NCI-H510A (cell line): ENCODE measurements around the gene GPR55.
"Not testable (repeated sequence)": the region's sequence is repeated elsewhere in the genome, so short reads cannot be mapped to it uniquely, and the experiment has no call there.

Source experiments
- DNase-seq: peaks from one replicate; lab custom pipeline; 2025; lab: John Stamatoyannopoulos, UW

Gene GPR55

DNA sequence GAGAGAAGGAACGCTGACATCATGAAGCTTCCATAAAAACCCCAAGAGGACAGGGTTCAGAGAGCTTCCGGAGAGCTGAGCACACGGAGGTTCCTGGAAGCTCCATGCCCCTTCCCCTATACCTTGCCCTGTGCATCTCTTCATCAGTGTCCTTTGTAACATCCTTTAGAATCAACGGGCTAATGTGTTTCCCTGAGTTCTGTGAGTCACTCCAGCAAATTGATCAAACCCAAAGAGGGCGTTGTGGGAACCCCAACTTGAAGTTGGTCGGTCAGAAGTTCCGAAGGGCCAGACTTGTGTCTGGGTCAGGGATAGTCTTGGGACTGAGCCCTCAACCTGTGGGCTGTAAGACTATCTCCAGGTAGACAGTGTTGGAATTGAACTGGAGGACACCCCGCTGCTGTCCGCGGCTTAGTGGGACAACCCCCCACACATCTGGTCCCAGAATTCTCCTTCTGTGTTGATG lies 25.9 kb upstream of the GPR55 start:
- no peak for DNase-seq

DNA sequence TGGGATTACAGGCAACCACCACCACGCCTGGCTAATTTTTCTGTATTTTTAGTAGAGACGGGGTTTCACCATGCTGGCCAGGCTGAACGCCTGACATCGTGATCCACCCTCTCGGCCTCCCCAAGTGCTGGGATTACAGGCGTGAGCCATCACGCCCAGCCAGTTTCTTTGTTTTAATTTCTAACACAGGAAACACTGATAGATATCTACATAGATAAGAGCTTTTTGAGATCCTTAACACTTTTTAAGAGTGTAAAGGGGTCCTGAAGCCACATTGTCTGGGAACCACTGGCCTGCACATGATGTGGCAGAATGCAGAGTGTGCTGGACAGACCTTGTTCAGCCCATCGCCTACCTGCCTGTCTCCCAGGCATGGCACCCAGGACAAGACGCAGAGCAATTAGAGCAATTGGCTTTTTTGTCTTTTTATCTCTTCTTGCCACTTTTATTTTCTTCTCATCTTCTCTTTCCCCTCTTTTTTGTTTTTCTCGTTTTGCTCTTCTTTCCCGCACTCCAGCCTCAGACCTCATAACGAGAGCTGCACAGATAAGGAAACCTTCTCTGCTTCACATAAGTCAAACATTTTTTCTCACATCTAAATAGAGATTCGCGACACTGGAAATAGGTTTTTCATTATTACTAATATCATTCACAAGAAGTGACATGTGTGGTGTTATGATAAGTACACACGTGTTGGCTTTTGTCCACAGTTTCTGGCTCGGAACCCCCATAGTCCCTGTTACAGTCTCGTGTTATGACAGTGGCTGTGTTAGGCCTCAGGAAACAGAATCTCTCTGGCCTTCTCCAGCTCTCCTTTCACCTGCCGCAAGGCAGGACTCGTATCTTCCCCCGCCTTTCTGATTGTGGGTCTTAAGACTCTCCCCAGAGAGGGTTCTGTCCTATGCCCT lies 25.2 kb upstream of the GPR55 start:
- DNase-seq: no peak

DNA sequence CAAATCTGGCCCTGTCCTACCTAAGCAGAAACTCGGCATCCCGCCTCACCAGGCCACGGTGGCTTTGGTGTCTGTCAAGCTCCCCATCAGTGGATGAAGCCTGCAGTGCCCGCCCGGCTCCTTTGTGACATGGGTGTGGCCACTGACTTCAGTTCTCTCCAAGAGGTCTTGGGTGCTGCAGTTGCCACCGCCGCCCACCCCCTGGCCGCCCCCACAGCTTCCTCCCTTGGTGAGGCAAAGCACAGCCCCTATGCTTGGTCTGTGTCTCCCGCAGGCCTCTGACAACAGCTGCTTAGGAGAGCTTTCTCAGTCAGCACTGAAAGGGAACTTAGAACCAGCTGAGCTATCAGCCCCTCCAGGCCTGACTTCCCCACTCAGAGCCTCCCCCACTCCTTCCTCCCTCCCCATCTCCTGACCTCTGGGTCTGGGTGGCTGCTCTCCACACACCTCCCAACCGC lies 22.9 kb upstream of the GPR55 start:
- DNase-seq: no peak

DNA sequence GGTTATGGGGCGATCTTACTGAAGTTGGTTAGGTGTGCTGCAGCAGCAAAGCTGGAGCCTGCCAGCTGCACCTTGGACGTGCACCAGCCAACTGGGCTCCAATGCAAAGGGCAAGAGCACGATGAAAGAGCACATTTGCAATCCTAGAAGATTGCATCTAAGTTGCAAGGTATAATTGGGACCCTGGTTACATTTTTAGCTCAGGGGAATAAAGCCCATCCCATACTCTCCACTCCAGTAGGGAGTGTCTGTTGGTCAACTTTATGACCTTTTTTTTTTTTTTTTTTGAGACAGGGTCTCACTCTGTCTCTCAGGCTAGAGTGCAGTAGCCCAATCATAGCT lies 22.2 kb upstream of the GPR55 start:
- no peak for DNase-seq

DNA sequence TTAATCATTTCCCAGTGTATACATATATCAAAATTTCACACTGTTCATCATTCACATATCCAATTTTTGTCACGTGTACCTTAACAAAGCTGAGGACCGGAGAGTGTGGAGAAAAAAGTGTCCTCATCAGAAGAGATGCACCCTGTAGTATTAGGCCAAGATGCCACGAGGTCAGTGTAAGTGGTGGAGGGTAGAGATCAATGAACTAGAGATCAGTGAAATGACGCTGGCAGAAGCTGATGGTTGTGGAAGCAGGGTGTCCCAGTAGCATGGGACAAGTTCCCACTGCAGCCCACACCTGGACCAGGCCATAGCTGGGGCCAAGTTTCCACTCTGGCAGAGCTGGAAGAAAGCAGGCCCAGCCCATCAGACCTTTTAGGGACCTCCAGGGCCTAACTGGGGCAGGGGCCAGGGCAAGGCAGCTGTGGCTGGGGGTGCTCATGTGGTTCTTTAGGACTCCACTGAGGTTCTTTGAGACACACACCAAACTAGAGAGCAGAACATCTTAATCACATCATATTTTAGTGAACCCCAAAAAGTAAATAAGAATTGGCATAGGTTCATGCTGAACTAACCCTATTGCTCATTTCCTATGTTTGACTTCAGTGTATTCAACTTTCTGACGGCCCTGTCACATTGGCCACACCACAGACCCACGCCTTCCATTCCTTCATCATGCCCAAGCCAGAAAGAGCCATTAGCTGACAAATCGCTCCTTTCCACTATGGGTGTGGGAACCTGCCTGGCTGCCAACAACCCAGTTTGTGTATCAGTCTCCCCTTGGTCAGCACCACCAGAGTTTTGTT lies 21.6 kb upstream of the GPR55 start:
- DNase-seq: no peak

DNA sequence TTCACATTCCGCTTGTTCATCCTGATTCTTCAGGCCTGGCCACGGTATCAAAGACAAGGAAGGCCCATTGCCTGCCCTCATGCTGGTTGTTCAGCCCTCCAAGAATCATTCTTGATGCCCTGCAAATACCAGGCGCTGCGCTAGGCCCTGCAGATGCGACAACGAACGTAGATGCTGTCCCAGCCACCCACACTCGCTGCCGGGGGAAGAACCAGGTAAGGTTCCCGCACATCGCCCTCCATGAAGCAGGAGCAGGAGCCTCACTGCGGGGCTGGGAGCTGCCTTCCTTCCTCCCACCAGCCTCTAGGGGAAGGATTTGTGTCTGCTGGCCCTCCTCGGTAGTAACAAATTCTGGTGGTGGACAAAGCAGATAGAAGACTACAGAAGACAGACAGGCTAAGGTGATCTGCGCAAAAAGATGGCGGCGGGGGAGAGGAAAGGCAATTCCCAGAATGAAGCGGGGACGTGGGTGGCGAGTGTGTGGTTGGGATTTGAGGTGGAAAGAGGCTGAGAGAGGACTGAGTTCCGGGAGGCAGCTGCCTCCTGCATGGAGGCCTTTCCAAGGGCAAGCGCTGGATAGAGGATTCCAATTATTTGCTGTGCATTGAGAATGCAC lies 19.8 kb upstream of the GPR55 start:
- DNase-seq: no peak

DNA sequence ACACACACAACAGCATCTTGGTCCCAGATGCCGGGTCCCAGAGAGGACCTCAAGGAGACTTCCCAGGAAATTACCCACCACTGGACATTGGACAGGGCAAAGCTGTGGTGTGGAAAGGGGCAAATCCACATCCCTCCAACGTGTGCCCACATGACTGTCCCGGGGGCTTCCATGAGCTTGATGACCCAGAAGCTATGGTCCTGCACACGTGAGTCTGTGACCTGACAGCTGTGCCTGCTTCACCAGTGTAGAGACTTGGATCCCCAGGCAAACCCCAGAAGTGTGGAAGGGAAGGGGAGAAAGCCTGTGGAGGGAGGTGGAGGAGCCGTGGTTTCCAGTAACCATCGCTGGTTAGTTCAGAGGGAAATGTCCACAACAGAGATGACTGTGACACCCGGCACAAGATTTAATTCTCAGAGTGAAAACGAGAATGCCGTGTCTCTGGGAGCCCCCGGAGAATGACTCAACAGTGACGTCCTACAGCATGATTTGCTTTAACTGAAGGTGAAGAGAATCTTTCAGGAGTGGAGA lies 19.1 kb upstream of the GPR55 start:
- DNase-seq: no peak

DNA sequence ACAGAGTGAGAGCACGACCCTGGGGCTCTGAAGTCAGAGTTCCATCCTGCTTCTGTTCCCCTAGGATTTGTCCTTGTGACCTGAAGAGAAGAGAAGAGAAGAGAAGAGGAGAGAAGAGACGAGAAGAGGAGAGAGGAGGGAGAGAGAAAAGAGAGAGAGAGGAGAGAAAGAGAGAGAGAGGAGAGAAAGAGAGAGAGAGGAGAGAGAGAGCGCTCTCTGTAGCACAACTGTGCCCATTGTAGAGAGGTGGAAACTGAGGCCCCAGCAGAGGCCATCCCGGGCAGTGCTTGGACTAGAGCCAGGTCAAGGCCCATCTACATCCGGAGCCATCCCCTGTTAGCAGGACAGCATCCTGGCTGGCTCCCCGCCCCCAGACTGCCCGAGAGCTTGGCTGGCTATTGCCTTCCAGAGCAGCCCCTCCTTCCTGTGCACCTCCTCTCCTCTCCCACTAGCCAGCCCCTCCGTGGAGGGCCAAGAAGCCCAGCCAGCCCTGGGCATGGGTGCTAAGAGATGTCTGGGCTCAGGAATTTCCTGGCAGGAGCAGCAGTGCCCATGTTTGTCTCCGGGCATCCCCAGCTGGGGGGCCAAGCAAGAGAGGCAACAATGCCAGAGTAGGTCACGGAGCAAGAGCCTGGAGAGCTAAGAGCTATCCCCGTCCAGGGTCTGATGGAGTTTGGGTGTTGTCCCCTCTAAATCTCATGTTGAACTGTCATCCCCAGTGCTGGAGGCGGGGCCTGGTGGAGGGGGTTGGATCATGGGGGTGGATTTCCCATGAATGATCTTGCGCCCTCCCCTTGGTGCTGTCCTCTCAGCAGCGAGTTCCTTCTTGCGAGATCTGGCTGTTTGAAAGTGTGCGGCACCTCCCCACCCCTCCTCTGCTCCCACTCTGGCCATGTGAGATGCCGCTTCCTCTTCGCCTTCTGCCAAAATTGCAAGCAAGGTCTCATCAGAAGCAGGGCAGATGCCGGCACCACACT lies 18.2 kb upstream of the GPR55 start:
- no peak for DNase-seq

DNA sequence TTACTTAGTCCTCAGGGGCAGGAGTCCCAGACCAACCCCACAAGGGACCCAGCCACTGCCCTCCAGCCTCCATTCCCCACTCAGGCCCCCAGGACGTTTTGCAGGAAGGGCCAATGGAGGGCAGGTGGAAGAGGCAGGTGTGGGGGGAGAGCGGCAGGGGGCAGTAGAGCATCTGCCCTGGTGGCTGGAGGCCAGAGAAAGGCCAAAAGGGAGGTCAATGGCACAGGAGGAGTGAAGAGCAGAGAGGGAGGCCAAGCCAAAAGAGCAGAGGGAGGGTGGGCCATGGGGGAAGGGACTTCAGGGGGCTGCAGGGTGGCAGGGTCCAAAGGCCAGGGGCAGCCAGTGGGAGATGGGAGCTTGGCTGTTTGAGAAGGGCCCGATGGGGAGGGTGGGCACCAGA lies 17.3 kb upstream of the GPR55 start:
- DNase-seq: no peak

DNA sequence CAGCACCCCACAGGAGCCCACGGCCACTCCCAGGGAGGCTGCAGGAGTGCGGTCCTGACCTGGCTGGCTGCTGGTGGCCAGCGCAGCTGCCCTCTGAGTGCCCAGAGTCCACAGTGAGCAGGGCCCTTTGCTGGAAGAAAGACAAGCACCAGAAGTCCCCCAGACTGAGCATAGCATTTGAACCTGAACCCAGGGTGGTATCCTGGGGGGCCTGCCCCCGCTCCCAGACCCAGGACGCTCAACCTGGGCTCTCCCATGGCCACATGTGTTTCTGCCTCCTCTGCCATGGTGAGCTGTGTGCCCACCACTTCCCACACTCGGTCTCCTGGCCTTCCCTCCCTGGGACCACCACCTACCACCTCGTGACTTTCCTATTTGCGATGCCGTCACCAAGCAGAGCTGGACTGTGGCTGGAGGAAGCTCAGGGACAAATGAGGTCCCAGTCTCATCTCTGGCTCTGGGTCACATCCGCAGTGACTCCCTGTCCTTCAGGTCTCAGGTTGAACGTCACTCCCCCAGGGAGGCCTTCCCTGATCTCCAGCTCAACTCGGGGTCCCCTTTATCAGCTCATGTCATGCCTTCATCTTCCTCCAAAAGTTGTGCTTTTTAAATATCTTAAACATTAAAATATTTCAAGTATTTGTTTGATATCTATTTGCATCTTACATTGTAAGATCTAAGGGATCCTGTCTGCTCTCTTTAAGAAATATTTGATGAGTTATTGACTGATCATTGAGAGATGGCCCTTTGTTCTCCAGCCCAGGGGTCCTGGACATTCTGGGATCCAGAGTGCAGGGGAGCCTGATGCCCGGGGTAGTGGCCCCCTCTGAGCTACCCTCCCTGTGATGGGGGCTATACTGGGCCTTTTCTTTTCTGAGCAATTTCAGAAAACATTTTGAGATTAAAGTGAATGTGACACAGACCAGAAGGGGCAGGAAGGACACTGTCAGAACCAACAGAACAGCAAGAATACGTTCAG lies 16.4 kb upstream of the GPR55 start:
- no peak for DNase-seq

DNA sequence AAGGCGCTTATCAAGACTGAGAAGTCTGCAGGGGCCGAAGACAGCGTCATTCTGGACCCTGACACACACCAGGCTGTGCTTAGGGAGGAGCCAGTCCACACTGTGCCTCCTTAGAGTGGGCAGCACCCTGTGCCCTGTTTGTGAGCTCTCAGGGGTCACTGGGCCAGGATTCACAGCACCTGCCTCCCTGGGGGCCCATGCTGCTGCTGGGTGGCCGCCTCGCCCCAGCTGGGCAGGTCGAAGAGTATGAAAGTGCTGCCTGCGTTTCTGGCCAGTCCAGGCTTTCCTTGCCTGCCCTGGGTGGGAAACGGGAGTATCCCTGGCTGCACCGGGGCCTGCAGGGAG lies 15.4 kb upstream of the GPR55 start:
- DNase-seq: no peak

DNA sequence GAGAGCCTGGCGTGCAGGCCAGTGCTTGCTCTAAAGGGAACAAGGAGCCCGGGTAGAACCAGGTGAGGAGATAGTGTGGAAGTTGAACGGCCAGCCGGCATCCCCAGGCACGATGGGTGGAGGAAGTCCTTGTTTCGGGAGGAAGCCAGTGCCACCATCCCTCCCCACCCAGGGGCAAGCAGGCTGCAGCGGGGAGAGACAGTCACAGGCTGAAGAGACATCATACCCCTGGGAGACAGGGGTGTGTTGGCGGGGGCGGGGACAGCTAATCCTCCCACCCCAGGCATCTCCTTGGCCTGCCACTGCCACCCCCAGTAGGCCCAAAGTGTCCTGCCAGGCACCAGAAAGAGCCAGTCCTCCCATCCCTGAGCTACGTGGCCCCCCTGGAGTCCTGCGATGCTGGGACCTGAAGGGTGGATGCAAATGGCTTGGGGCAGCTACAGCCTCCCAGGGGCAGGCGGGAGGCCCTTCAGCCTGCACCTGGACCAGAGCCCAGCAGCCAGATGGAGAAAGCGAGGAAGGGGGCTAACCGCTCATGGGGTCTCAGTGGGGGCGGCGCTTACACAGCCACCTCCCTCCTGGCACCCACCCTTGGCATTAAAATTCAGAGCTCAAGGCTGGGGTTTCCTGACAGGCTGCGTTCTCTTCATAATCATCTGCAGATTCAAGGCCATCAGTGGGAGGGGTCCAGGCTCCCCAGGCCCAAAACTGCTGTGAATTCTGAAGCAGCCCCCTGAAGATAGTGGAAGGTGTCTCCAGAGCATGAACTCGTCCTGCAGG lies 14.8 kb upstream of the GPR55 start:
- DNase-seq: no peak

DNA sequence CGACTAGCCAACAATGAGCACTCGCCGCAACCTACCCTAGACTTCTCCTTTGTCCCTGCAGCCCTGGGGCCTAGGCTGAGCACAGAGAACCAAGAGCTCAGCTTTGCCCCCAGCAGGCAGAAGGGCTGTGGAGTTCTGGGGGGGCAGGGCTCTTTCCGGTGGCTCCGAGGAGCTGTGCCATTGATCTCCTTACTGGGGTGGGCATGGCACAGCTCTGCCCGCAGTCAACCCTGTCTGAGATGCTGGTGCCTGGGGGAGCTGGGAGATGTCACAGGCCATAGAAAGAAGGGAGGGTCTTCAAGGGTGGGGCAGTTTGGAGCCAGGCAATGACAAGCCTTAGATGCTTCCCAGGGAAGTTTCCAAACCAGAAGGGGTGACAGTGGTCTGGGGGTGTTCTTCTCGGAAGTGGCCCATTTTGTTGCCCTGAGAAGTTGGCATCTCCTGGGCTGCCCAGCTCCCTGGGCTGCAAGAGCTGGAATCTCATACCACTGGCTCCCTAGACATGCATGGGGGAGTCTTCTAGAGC lies 14.1 kb upstream of the GPR55 start:
- no peak for DNase-seq

DNA sequence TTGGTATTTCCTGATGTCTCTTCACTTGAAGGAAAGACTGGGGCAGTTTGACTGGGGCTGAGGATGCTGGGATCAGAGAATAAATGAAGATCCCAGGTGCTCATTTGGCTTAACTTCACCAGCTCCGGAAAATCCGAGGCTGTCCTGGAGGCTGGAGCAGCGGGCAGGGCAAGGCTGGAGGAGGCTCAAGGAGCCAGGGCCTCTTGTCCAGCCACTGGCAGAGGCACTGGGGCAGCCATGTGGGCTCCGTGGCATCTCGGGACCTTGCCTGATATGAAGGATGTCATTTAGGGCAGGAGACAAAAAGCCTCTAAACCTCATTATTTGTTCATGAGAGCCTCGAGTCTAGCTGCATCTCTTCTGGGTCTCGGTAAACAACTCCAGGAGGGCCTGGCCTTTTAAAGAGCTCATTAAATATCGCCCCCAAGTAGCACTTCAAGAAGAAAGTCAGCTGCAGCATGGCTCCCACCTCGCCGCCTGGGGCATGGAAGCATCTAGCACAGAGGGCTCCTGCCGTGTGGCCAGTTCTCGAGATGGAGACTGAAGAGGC lies 13.5 kb upstream of the GPR55 start:
- DNase-seq: no peak

DNA sequence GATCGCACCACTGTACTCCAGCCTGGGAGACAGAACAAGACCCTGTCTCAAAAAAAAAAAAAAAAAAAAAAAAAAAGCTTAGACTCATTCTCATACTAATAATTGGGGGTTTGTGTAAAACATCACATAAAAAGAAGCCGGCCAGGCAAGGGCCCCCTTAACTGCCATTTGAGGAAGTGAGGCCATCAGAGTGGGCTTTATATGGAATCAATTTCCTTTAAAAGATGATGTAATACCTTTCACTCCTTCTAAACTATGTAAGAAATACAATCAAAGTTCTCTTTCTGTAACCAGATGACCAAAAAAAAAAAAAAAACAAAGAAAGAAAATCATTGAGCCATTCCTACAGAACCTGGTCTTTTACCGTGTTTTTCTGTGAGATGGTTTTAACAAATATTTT lies 13.1 kb upstream of the GPR55 start:
- no peak for DNase-seq

DNA sequence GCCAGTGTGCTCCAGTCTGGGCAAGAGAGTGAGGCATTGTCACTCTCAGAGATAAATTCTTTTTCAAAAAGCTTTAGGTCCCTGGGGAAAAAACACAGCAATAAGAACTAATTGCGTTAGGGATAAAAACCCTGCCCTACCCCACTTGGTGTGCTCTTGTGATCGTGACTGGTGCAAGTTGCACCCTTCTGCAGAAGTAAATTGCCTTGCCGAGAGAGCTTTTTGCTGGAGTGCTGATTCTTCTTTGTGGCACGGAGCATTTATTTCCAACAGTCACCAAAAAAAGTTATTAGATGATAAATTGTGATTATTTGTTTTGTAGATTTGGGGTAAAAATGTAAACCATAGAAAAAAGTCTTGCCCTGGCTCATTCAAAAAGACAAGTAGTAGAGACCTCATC lies 12.3 kb upstream of the GPR55 start:
- no peak for DNase-seq

DNA sequence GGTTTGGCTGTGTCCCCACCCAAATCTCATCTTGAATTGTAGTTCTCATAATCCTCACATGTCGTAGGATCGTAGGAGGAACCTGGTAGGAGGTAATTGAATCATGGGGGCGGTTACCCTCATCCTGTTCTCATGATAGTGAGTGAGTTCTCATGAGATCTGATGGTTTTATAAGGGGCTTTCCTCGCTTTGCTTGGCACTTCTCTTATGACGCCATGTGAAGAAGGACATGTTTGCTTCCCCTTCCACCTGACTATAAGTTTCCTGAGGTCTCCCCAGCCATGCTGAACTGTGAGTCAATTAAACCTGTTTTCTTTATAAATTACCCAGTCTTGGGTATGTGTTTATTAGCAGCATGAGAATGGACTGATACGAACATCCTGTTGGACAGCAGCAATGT lies 11.2 kb upstream of the GPR55 start:
- not testable (repeated sequence) for DNase-seq

DNA sequence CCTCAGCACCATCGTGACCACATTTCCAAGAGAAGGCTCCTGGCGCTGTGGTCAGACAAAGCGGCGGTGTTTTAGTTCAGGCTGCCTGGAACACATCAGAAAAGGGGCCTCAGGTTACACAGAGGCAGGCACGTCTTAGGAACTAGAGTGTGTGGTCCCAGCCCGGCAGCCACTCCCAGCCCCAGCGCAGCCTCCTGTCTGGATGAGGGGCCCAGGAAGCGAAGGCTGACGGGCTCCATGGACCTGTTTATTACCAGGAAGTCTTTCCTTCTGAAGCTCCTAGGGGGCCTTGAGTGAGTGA lies 10.0 kb upstream of the GPR55 start:
- no peak for DNase-seq
